ENCODE results near the gene GREB1. TPM values are rescaled to one million over a fixed set of nuclear protein-coding genes. Genes with fewer than 3 reads are reported as not detected.

The GREB1 gene
- total and polyA plus RNA-seq, 2 of the 13 experiments (the other 11 are each of a cell fraction or from before 2014, with no cell fraction given), result 31.3 to 61.2 TPM

GRCh38 chr2:11502740-11503292, 31.0 kb upstream of the GREB1 start (continued):
- TF ChIP-seq MLXIP (CRISPR knock-in tag; IDR thresholded peaks at IDR 0.05; ENCODE audit: borderline replicate concordance), result no peak
- TF ChIP-seq NFRKB (IDR thresholded peaks at IDR 0.05), result no peak
- no peak for TF ChIP-seq BCL3 (CRISPR knock-in tag; IDR thresholded peaks at IDR 0.05)
- no peak for TF ChIP-seq SRSF4 (IDR thresholded peaks at IDR 0.05; ENCODE audit: low read depth, low read length, poor library complexity, severe bottlenecking)
- no peak for TF ChIP-seq HIC2 (CRISPR knock-in tag; IDR thresholded peaks at IDR 0.05; ENCODE audit: low read depth)
- TF ChIP-seq CENPT (CRISPR knock-in tag; IDR thresholded peaks at IDR 0.05; ENCODE audit: low read depth), result no peak
- TF ChIP-seq NKX3-1 (CRISPR knock-in tag; IDR thresholded peaks at IDR 0.05), result no peak
- no peak for TF ChIP-seq ZNF660 (CRISPR knock-in tag; IDR thresholded peaks at IDR 0.05; ENCODE audit: borderline replicate concordance, low read depth)
- no peak for TF ChIP-seq IKZF1 (IDR thresholded peaks at IDR 0.05)
- no peak for TF ChIP-seq PITX1 (CRISPR knock-in tag; IDR thresholded peaks at IDR 0.05)
- no peak for TF ChIP-seq PHB2 (IDR thresholded peaks at IDR 0.05; ENCODE audit: partially characterized antibody)
- TF ChIP-seq CHD4 (IDR thresholded peaks at IDR 0.05; ENCODE audit: borderline replicate concordance, low read length), result no peak
- TF ChIP-seq CTCF (CRISPR knock-in tag; IDR thresholded peaks at IDR 0.05), result no peak
- TF ChIP-seq ZFP90 (CRISPR knock-in tag; IDR thresholded peaks at IDR 0.05; ENCODE audit: borderline replicate concordance), result no peak
- TF ChIP-seq FOXK1 (CRISPR knock-in tag; IDR thresholded peaks at IDR 0.05; ENCODE audit: borderline replicate concordance, low read depth), result no peak
- no peak for TF ChIP-seq MEF2D (CRISPR knock-in tag; IDR thresholded peaks at IDR 0.05)
- no peak for TF ChIP-seq ZSCAN22 (CRISPR knock-in tag; IDR thresholded peaks at IDR 0.05)
- TF ChIP-seq BCLAF1 (IDR thresholded peaks at IDR 0.05), result no peak
- no peak for TF ChIP-seq TMF1 (CRISPR knock-in tag; IDR thresholded peaks at IDR 0.05; ENCODE audit: low read depth)
- TF ChIP-seq TGIF2 (CRISPR knock-in tag; IDR thresholded peaks at IDR 0.05), result no peak
- TF ChIP-seq FLYWCH1 (CRISPR knock-in tag; IDR thresholded peaks at IDR 0.05), result no peak

Measured in HepG2 (cell line).